ENCODE data around the gene C12orf50.

The C12orf50 gene

GRCh38 chr12:87930627-87931026, 98.6 kb downstream of the C12orf50 start:
- DNase-seq (ENCODE audit: low read depth): no peak
- H3K4me3 ChIP-seq (ENCODE audit: control insufficient read depth, low read depth, low read length): no peak overlapping the region
- TF ChIP-seq CTCF (conservative IDR thresholded peaks at IDR 0.05; ENCODE audit: control insufficient read depth, insufficient read depth, low read depth, low read length): no peak
